ES-I3 (cell line): ENCODE measurements around the gene BRD9.
"Not testable (repeated sequence)": the region's sequence is repeated elsewhere in the genome, so short reads cannot be mapped to it uniquely, and the experiment has no call there.

Experiments used
- H3K36me3 ChIP-seq: 2 replicates; pipeline ENCODE4 v1.6.1; 2013; ENCODE audit warnings: mild to moderate bottlenecking, low read length, control low read depth, moderate library complexity; ENCODE audit not compliant: insufficient read depth
- H3K4me1 ChIP-seq: 2 replicates; pipeline ENCODE4 v1.6.1; 2013; ENCODE audit warnings: mild to moderate bottlenecking, control low read depth, low read length; ENCODE audit not compliant: insufficient read depth
- H3K9ac ChIP-seq: 2 replicates; pipeline ENCODE4 v1.6.1; 2013; ENCODE audit warnings: low read depth, mild to moderate bottlenecking, low read length, moderate library complexity
- H3K9me3 ChIP-seq: 2 replicates; pipeline ENCODE4 v1.6.1; 2013; ENCODE audit warnings: mild to moderate bottlenecking, low read length, moderate library complexity; ENCODE audit not compliant: control insufficient read depth, insufficient read depth

BRD9 gene

DNA sequence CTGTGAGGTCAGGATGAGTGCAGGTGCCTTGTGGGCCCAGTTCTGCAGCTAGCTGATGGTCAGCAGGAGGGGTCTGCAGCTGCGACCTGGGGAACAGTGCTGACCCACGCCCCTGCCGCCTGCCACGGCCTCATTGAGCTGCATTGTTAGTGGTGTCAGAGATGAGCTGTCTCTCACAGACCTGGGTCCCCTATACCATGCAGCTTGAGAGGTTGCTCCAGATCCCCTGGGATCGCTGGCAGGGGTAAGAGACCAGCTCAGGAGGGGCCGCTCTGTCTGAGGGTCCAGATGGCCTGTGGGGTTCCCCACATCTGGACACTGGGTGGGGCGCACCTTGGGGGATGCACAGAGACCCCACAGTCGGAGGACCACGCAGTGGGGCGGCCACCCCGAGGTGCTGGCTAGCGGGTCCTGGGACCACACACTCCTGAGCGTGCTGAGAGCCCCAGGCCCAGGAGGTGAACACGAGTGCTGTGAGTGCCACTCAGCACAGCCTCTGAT lies 54.9 kb downstream of the BRD9 start:
- not testable (repeated sequence) for H3K4me1 ChIP-seq, H3K9me3 ChIP-seq, H3K36me3 ChIP-seq, H3K9ac ChIP-seq

DNA sequence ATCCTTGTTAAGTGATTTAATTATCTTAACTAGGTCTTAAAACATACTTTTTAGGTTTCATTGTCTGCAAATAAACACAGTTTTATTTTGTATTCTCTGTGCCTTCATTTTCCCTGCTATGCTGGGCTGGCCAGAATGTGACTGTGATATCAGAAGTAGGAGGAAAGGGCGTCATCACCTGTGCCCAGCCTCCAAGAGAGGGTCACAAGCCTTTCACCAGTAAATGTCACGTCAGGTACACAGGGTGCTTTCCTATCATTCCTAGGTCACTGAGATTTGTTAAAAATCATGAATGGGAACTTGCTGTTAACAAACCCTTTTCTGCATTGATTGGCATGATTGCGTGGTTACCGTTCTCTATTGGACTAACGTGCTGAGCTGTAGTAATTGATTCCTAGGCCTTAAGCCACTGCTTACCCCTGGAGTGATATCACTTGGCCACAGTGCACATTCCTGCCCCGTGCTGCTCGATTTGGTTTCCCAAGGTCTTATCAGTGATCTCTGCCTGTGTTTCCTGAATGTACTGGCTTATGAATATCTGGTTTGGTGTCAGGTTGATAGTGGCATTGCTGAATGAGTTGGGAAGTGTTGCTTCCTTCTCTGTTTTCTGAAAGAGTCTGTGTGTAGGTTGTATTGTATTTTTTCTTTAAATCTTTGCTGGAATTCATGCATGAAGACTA lies 56.5 kb downstream of the BRD9 start:
- H3K9ac ChIP-seq, H3K9me3 ChIP-seq, H3K36me3 ChIP-seq, H3K4me1 ChIP-seq: not testable (repeated sequence)

DNA sequence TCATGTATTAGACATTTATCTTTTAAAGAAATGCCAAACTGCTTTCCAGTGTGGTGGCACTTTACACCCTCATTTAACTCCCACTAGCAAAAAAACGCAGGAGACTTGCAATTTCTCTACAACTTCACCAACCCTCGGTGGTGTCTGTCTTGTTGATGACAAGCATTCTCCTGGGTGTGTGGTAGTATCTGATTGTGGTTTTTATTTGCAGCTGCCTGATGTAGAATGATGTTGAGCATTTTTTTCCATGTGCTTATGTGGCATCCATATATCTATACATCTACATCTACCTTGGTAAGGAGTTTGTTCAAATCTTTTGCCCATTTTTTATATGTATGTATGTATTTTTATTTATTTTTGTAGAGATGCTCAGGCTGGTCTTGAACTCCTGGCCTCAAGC lies 58.6 kb downstream of the BRD9 start:
- not testable (repeated sequence) for H3K36me3 ChIP-seq, H3K4me1 ChIP-seq, H3K9ac ChIP-seq, H3K9me3 ChIP-seq

DNA sequence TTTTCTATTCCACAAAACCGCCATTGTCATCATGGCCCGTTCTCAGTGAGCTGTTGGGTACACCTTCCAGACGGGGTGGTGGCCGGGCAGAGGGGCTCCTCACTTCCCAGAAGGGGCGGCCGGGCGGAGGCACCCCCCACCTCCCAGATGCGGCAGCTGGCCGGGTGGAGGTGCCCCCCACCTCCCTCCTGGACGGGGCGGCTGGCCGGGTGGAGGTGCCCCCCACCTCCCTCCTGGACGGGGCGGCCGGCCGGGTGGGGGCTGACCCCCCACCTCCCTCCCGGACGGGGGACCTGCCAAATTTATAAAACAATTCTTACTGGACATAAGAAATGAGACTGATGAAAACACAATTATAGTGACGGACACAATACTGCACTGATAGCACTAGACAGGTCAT lies 64.4 kb downstream of the BRD9 start:
- H3K36me3 ChIP-seq, H3K9ac ChIP-seq, H3K9me3 ChIP-seq, H3K4me1 ChIP-seq: not testable (repeated sequence)

DNA sequence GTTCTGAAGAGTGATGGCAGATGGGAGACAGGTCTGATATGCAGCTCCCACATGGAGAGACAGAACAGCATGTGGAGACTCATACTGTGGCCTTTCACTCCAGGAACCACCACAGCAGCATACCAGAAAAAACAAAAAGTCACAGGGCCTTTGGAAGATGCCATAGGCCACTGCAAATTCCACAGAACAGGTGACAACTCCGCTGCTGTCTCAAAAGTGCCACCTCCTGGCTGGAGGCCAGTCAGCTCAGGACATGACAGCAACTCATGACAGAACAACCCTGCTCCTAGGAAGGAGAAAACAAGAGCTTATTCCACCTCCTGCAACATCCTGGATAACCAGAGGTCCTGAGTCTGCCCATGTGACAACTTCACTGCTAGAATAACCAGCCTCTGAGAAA lies 67.1 kb downstream of the BRD9 start:
- not testable (repeated sequence) for H3K9ac ChIP-seq, H3K36me3 ChIP-seq, H3K9me3 ChIP-seq, H3K4me1 ChIP-seq

DNA sequence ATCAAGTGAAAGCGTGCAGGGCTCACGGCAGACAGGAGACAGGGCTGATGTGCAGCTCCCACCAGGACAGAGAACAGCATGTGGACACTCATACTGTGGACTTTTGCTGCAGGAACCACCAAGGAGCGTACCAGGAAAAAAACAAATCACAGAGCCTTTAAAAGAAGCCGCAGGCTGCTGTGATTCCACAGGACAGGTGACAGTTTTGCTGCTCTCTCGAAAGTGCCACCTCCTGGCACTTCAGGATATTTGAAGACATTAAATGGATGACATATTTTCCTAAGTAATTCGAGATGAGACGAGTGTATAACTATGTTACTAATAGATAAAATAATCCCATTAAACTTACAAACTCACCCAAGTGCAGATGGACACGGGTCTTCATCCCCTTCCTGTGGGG lies 71.1 kb downstream of the BRD9 start:
- Histone ChIP-seq H3K9ac (no peak overlapping the region), H3K36me3 (no peaks in the 10 kb centered on the region), H3K4me1 (no peaks in the 10 kb centered on the region), H3K9me3 (no peaks in the 10 kb centered on the region; the same call in 1 of the 2 replicates)

DNA sequence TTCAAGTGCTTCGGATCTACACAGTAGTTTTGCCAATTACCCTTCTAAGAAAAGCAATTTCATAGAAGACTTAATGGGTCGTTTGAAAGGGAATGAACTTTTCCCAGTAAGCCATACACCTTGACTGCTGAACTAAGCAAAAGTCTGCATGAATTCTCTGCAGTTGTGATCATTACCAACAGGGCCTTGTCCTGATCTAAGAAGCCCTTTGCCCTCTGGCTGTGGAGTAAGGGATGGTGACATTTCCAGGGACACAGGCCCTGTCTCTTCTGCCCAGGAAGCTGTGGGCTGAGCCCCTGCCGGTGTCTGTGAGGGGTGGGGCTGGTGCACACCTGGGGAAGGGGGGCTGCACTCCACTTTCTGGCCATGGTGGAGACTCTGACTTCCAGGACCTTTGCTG lies 72.4 kb downstream of the BRD9 start:
- no peak overlapping the region for H3K9ac ChIP-seq
- no peaks in the 10 kb centered on the region for H3K36me3 ChIP-seq
- H3K4me1 ChIP-seq = no peaks in the 10 kb centered on the region
- no peaks in the 10 kb centered on the region; the same call in 1 of the 2 replicates for H3K9me3 ChIP-seq

DNA sequence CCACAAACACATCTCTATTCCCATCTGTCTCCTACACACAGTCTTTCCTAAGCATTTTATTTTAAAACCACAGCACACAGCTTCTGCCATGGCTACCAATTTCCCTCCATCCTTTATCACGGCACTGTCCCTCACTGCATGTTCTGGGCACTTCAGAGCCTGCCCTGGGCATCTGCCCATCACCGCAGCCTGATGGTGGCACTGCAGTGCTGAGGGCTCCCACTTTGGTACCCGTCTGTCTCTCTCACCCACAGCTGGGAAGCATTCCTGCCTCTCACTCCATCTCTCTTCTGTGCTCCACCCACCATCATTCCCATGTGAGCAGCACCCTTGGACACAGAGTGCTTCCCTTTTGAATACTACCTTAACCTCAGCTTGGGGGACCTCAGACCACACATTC lies 73.5 kb downstream of the BRD9 start:
- no peaks in the 10 kb centered on the region for H3K36me3 ChIP-seq
- no peak overlapping the region for H3K9ac ChIP-seq
- H3K9me3 ChIP-seq = no peaks in the 10 kb centered on the region; the same call in 1 of the 2 replicates
- no peaks in the 10 kb centered on the region for H3K4me1 ChIP-seq

DNA sequence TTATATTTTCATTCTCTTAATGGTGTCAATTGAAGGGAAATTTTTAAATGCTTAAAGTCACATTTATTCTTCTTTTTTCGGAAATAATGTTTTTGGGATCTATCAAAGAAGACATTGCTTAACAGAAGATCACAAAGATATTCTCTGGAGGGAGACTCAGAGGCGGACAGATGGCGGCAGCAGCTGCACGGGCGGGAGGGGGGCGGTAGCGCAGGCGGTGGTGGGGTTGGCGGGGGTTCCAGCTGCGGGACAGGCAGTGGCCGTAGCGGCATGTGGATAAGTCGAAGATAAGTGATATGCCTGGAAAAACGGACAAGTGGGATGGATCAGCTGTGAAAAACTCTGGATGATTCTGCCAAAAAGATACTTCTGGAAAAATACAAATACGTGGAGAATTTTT lies 76.4 kb downstream of the BRD9 start:
- Histone ChIP-seq H3K9me3 (no peaks in the 10 kb centered on the region), H3K9ac (no peak overlapping the region), H3K4me1 (no peaks in the 10 kb centered on the region), H3K36me3 (no peaks in the 10 kb centered on the region)

DNA sequence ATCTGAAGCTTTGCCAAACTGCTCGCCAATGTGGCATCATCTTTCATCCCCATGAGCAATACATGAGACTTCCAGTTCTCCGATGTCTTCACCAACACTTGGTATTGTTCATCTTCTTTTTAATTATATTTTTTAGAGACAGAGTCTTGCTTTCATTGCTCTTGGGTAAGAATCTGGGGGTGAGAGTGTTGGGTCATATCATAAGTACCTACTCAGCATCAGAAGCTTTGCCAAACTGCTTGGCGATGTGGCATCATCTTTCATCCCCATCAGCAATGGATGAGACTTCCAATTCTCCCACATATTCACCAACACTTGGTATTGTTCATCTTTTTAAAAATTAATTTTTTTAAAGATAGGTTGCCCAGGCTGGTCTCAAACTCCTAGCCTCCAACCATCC lies 77.2 kb downstream of the BRD9 start:
- H3K9ac ChIP-seq = no peak overlapping the region
- H3K4me1 ChIP-seq = no peaks in the 10 kb centered on the region
- H3K9me3 ChIP-seq = no peaks in the 10 kb centered on the region
- H3K36me3 ChIP-seq = no peaks in the 10 kb centered on the region
